Panc1 (cell line): ENCODE results near the gene KIFBP. TPM values are rescaled to one million over a fixed set of nuclear protein-coding genes. Genes with fewer than 3 reads are reported as not detected.

ENCODE experiments used
- ATAC-seq: fragments of 200-7000 bp; cut with Tn5 transposase; 2 replicates; pipeline ENCODE4 v1.9.1; 2020; ENCODE audit warnings: mild to moderate bottlenecking, moderate library complexity
- BruUV-seq: library from RNA; stranded (reverse); fragments of 400-500 nt; replicated peaks from 2 replicates; lab custom pipeline; 2021; lab: Mats Ljungman, UMichigan
- CTCF ChIA-PET: fragments of 300-600 bp; sonication (Branson Sonifier 250); formaldehyde crosslinking; loops from one replicate; lab custom pipeline; 2022; ENCODE audit warnings: antibody characterized with exemption; lab: Charles Lee
- POLR2A ChIA-PET: fragments of 300-600 bp; sonication (Branson Sonifier 250); formaldehyde crosslinking; loops from one replicate; lab custom pipeline; 2022; ENCODE audit warnings: antibody characterized with exemption; lab: Charles Lee
- DNase-seq: peaks from one replicate; pipeline ENCODE4 v3.0.0-alpha.2; 2010; ENCODE audit warnings: low read depth, low spot score
- H3K27ac ChIP-seq: 2 replicates; pipeline ENCODE4 v1.5.1; 2011; ENCODE audit warnings: mild to moderate bottlenecking, low read length, inconsistent platforms
- H3K27me3 ChIP-seq: fragments of 200-500 bp; sonication (Bioruptor generic); 2 replicates; pipeline ENCODE4 v1.6.0; 2014; ENCODE audit warnings: low read length, inconsistent platforms; ENCODE audit not compliant: control insufficient read depth, insufficient read depth
- H3K36me3 ChIP-seq: fragments of 200-500 bp; sonication (Bioruptor generic); 2 replicates; pipeline ENCODE4 v1.5.1; 2014; ENCODE audit warnings: inconsistent platforms, mild to moderate bottlenecking, low read length, moderate library complexity; ENCODE audit not compliant: control insufficient read depth, insufficient read depth
- H3K4me1 ChIP-seq: 2 replicates; pipeline ENCODE4 v1.5.1; 2011; ENCODE audit warnings: inconsistent platforms, mild to moderate bottlenecking, low read length, moderate library complexity; ENCODE audit not compliant: control insufficient read depth, insufficient read depth
- H3K4me3 ChIP-seq, 2 experiments: 2 replicates each; pipeline ENCODE4 v1.5.1; 2011 to 2012; ENCODE audit warnings: low read depth in 2 of 2, low read length in 2 of 2, mild to moderate bottlenecking in 2 of 2, inconsistent platforms in 1 of 2, moderate library complexity in 1 of 2
- H3K9me3 ChIP-seq: fragments of 200-500 bp; sonication (Bioruptor generic); 2 replicates; pipeline ENCODE4 v1.5.1; 2014; ENCODE audit warnings: low read depth, mild to moderate bottlenecking, inconsistent platforms, low read length, moderate library complexity; ENCODE audit not compliant: control insufficient read depth, insufficient read depth
- POLR2AphosphoS5 ChIP-seq: IDR thresholded peaks from 2 replicates; pipeline ENCODE4 v1.6.1; 2012; ENCODE audit warnings: mild to moderate bottlenecking, low read depth, low read length, moderate library complexity
- SIN3A ChIP-seq: IDR thresholded peaks from 2 replicates; pipeline ENCODE4 v1.6.1; 2012; ENCODE audit warnings: low read depth, mild to moderate bottlenecking, low read length, moderate library complexity, borderline replicate concordance; ENCODE audit not compliant: insufficient read depth
- TCF7L2 ChIP-seq: IDR thresholded peaks from 2 replicates; pipeline ENCODE4 v1.6.1; 2011; ENCODE audit warnings: mild to moderate bottlenecking, low read depth, low read length, inconsistent platforms
- in situ Hi-C: cut with HindIII; loops from 2 replicates; pipeline ENCODE4 v1.10.0; 2016; ENCODE audit warnings: low sequenced_read_pairs, low pct_unique_long_range_greater_than_20kb
- intact Hi-C: fragments of 100-400 bp; cut with micrococcal nuclease; formaldehyde crosslinking; loops from one replicate; pipeline ENCODE4 v1.10.0; 2022; ENCODE audit not compliant: unreplicated experiment
- total RNA-seq: library from RNA; stranded (reverse); gene quantifications from one replicate; pipeline ENCODE4 v1.2.1, GENCODE V29; 2021; ENCODE audit not compliant: unreplicated experiment
- TF ChIP-seq, protein P1 (sequence below): fragments of 450-650 bp; IDR thresholded peaks from 2 replicates; pipeline ENCODE4 v1.5.1; 2017; ENCODE audit warnings: mild to moderate bottlenecking
- TF ChIP-seq, protein P2 (sequence below), 2 experiments: IDR thresholded peaks; 2 replicates each; pipeline ENCODE4 v1.6.1; 2011 to 2012; ENCODE audit warnings: low read depth in 2 of 2, control low read depth in 1 of 2, low read length in 1 of 2, mild to moderate bottlenecking in 1 of 2, moderate library complexity in 1 of 2; ENCODE audit not compliant: insufficient read depth in 1 of 2

Gene KIFBP
- total RNA-seq, 1 experiment from 2014 or later = 45.9 TPM

DNA sequence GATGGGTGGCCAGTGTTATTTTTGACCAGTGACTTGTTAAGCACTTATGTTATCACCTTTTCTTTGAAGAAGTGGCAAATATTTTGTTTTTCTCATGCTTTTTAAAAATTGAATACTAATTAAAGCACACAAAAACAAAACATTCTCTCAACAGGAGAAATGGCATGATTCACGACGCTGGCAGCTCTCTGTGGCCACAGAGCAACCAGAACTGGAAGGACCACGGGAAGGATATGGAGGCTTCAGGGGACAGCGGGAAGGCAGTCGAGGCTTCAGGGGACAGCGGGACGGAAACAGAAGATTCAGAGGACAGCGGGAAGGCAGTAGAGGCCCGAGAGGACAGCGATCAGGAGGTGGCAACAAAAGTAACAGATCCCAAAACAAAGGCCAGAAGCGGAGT lies 6.2 kb upstream of the KIFBP start:
- no peak for ATAC-seq
- H3K4me3 ChIP-seq = no peak overlapping the region
- H3K9me3 ChIP-seq = no peaks in the 10 kb centered on the region
- H3K36me3 ChIP-seq = peaks cover 71% of the 10 kb centered on the region
- ChIA-PET CTCF (no interaction called here), POLR2A (no interaction called here)
- TF ChIP-seq SIN3A (no peak), TCF7L2 (no peak), POLR2AphosphoS5 (no peak)
- TF ChIP-seq, protein P1, sequence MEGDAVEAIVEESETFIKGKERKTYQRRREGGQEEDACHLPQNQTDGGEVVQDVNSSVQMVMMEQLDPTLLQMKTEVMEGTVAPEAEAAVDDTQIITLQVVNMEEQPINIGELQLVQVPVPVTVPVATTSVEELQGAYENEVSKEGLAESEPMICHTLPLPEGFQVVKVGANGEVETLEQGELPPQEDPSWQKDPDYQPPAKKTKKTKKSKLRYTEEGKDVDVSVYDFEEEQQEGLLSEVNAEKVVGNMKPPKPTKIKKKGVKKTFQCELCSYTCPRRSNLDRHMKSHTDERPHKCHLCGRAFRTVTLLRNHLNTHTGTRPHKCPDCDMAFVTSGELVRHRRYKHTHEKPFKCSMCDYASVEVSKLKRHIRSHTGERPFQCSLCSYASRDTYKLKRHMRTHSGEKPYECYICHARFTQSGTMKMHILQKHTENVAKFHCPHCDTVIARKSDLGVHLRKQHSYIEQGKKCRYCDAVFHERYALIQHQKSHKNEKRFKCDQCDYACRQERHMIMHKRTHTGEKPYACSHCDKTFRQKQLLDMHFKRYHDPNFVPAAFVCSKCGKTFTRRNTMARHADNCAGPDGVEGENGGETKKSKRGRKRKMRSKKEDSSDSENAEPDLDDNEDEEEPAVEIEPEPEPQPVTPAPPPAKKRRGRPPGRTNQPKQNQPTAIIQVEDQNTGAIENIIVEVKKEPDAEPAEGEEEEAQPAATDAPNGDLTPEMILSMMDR = no peak
- H3K4me1 ChIP-seq = no peaks in the 10 kb centered on the region
- no peaks in the 10 kb centered on the region for H3K27me3 ChIP-seq
- no peak for DNase-seq
- in situ Hi-C loops = no loop called here
- intact Hi-C loops = no loop called here
- no peak overlapping the region for H3K27ac ChIP-seq
- BruUV-seq = no TSS peak

DNA sequence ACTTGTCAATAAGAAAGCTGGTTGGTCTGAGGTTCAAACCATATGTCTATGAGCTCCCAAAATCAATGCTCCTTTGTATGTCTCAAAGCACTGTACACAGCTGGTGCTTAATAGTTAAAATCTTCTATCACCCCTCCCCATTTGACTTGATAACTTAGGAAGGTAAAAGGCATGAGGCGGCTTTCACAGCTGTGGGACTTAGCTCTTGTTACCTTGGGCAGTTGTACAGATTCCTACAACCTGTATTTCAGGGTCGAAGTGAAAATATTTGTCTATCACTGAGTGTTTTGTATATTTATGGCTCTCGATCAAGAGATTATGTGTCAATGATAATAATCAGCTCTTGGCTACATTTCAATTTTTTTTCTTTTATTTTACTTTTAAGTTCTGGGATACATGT lies 992 bp upstream of the KIFBP start:
- no TSS peak for BruUV-seq
- H3K4me3 ChIP-seq = no peak overlapping the region
- H3K36me3 ChIP-seq = peaks cover 28% of the 10 kb centered on the region
- ATAC-seq (no peak), DNase-seq (no peak)
- TF ChIP-seq POLR2AphosphoS5 (no peak), TCF7L2 (no peak), SIN3A (no peak)
- TF ChIP-seq, protein P2, sequence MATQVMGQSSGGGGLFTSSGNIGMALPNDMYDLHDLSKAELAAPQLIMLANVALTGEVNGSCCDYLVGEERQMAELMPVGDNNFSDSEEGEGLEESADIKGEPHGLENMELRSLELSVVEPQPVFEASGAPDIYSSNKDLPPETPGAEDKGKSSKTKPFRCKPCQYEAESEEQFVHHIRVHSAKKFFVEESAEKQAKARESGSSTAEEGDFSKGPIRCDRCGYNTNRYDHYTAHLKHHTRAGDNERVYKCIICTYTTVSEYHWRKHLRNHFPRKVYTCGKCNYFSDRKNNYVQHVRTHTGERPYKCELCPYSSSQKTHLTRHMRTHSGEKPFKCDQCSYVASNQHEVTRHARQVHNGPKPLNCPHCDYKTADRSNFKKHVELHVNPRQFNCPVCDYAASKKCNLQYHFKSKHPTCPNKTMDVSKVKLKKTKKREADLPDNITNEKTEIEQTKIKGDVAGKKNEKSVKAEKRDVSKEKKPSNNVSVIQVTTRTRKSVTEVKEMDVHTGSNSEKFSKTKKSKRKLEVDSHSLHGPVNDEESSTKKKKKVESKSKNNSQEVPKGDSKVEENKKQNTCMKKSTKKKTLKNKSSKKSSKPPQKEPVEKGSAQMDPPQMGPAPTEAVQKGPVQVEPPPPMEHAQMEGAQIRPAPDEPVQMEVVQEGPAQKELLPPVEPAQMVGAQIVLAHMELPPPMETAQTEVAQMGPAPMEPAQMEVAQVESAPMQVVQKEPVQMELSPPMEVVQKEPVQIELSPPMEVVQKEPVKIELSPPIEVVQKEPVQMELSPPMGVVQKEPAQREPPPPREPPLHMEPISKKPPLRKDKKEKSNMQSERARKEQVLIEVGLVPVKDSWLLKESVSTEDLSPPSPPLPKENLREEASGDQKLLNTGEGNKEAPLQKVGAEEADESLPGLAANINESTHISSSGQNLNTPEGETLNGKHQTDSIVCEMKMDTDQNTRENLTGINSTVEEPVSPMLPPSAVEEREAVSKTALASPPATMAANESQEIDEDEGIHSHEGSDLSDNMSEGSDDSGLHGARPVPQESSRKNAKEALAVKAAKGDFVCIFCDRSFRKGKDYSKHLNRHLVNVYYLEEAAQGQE (IDR thresholded peaks at IDR 0.05; ENCODE audit: insufficient read depth in 1 of 2, low read depth in 2 of 2, low read length in 1 of 2) = no peak
- TF ChIP-seq, protein P1 = no peak
- POLR2A ChIA-PET = interaction anchor here (0.7 kb wide), 1 partner anchor 102 kb away, joined by 11 read pairs; no protein-coding TSS in a partner anchor
- no peaks in the 10 kb centered on the region for H3K27me3 ChIP-seq
- peaks cover 9% of the 10 kb centered on the region for H3K4me1 ChIP-seq
- in situ Hi-C loops (no loop called here), intact Hi-C loops (no loop called here)
- CTCF ChIA-PET = interaction anchor here (0.6 kb wide), 2 partner anchors 106 to 587 kb away, joined by 3 to 5 read pairs; no protein-coding TSS in a partner anchor
- no peaks in the 10 kb centered on the region for H3K9me3 ChIP-seq
- no peak overlapping the region for H3K27ac ChIP-seq
